Pancreas (tissue), 10 donors: ENCODE results near the gene BNIP2. TPM values are rescaled to one million over a fixed set of nuclear protein-coding genes. Genes with fewer than 3 reads are reported as not detected.

Experiments used
- ATAC-seq, 4 donors: fragments of 200-7000 bp; cut with Tn5 transposase; one replicate each; pipeline versions ENCODE4 v1.8.0 to v1.9.1; 2020; ENCODE audit warnings: mild to moderate bottlenecking in 4 of 4, moderate library complexity in 4 of 4
- DNase-seq, 6 donors: peaks; one replicate each; pipeline ENCODE4 v3.0.0-alpha.2; 2020
- FAIRE-seq: peaks from 2 replicates; lab custom pipeline; 2012; peaks lifted over from hg19 to GRCh38; lab: Jason Lieb, UNC
- H3K27ac ChIP-seq, 4 donors: fragments of 200-600 bp; sonication (generic); 1 replicate in 3 of 4; 2 replicates in 1 of 4; pipeline versions ENCODE4 v1.5.0 to v1.8.0; 2020
- H3K27me3 ChIP-seq, 4 donors: fragments of 200-600 bp; one replicate each; pipeline ENCODE4 v1.8.0; 2021
- H3K36me3 ChIP-seq, 3 donors: fragments of 200-600 bp; sonication (generic) in 1 of 3; one replicate each; pipeline versions ENCODE4 v1.5.0 to v1.8.0; 2020 to 2021
- H3K4me1 ChIP-seq, 3 donors: fragments of 200-600 bp; one replicate each; pipeline ENCODE4 v1.8.0; 2021
- H3K4me3 ChIP-seq, 4 donors: fragments of 200-600 bp; sonication (generic) in 2 of 4; one replicate each; pipeline versions ENCODE4 v1.5.0 to v1.8.0; 2020 to 2021
- H3K9me3 ChIP-seq, 4 donors: fragments of 200-600 bp; one replicate each; pipeline ENCODE4 v1.8.0; 2021
- CTCF ChIP-seq, 4 donors: fragments of 200-600 bp; sonication (generic) in 3 of 4; IDR thresholded peaks; one replicate each; pipeline versions ENCODE4 v1.5.0 to v1.8.0; 2021; ENCODE audit warnings: antibody characterized with exemption in 4 of 4
- WGBS, 2 donors: extraction: QIAGEN DNeasy Blood & Tissue Kit; methylation state at CpG; one replicate each; pipeline ENCODE4 v1.1.7; 2013; 5-methylcytosine and 5-hydroxymethylcytosine counted together
- intact Hi-C, 3 donors: fragments of 100-400 bp; cut with DNase I; formaldehyde crosslinking; loops; one replicate each; pipeline versions ENCODE4 v1.11.1 to v1.14.2; 2022
- polyA plus RNA-seq, 2 donors: library from polyadenylated mRNA; stranded (reverse); fragments of 200-250 nt; gene quantifications; one replicate each; pipeline ENCODE4 v1.2.3, GENCODE V29; 2013
- total RNA-seq, 6 donors: library from RNA; stranded (reverse); fragmentation: NEBNext Ultra II Directional in 4 of 6; extraction: Animal tissue kit (Norgen Biotek cat#: 25700) in 4 of 6; gene quantifications; one replicate each; pipeline versions ENCODE4 v1.2.1 to v1.2.4, GENCODE V29; 2021 to 2023
- donor health status: healthy with polysubstance abuse.
- donor health status: DM: no; HTN: no; CAD: no; lungs with moderate emphysema.
- donor health status: DM: no; HTN: no; CAD: no.
- donor health status: control.
- donor health status: control.
- donor health status: Bipolar disorder and iron deficiency.
- donor health status: DM: yes; HTN: yes; CAD: no.
- donor health status: DM: no; HTN: no; CAD: no.
- donor health status: DM: no; HTN: no; CAD: no.
- donor health status: DM: yes; HTN: yes; CAD: no.

Gene BNIP2
- total and polyA plus RNA-seq, 8 donors: 15.7 to 46.9 (median 23.2) TPM

DNA sequence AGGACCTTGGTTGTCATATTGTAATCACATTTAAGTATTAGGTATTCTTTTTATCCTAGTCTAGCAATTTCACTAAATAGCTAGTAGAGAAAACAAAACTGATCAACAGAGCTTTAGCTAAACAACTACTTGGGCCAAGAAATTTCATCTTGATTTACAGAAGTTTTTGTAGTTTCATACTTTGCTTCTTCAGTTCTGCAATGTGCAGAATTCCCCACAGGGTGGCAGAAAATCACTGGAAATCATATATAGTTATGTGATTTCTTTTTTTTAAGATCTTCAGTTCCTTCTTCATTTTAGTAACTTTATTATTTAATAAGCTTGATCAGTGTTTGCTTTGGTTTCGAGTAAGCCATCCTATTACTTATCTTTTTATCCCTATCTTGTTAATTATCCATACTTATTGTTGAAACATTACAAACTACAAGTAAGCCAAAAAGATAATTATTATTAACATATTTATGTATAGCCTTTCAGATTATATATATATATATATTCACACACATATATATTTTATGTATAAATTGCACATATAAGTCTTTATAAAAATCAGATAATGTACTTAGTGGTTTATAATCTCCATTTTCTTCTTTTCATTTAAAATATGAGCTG, 2.2 kb upstream of the BNIP2 start:
- H3K27me3 ChIP-seq: no peaks in the 10 kb centered on the region
- no peak overlapping the region for H3K27ac ChIP-seq
- no peaks in the 10 kb centered on the region for H3K9me3 ChIP-seq
- ATAC-seq (no peak), FAIRE-seq (peak; percentile 54), DNase-seq (peak in 3 of 6 donors; percentile 13 to 39 (median 28))
- TF ChIP-seq CTCF (IDR thresholded peaks at IDR 0.05): peak; percentile 9 to 54 (median 36)
- H3K36me3 ChIP-seq: no peaks in the 10 kb centered on the region
- H3K4me1 ChIP-seq: peaks cover 2 to 16% (median 11%) of the 10 kb centered on the region in 3 donors
- 5 to 11% methylated on average over 1 of the region's 1 CpG for WGBS, 2 donors
- no peak overlapping the region for H3K4me3 ChIP-seq
- intact Hi-C loops: loop anchor here in 1 of 3 donors (10.0 kb wide), 1 partner anchor 634 kb away; no protein-coding TSS in a partner anchor

DNA sequence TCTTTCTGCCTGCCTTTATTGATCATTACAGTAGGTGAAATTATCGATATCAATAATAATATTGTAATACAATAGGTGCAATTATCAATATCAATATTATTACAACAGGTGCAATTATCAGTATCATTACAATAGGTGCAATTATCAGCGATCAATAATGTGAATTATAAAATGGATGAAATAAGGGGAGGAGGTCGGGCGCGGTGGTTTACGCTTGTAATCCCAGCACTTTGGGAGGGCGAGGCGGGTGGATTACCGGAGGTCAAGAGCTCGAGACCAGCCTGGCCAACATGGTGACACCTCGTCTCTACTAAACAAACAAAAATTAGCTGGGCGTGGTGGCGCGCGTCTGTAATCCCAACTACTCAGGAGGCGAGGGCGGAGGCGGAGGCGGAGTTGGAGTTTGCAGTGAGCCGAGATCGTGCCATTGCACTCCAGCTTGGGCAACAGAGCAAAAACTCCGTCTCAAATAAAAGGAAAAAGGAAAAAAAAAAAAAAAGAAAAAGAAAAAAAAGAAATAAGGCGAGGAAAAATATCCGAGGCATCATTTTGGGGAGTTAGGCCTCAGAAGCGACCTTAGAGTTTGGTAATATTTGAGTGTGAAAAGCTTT, 611 bp upstream of the BNIP2 start:
- peaks cover 10 to 27% (median 25%) of the 10 kb centered on the region in 3 donors for H3K4me1 ChIP-seq
- H3K27ac ChIP-seq: peak overlapping the region; percentile 95 to 99 (median 98)
- TF ChIP-seq CTCF (IDR thresholded peaks at IDR 0.05): no peak
- intact Hi-C loops: loop anchor here in 1 of 3 donors (10.0 kb wide), 1 partner anchor 635 kb away; no protein-coding TSS in a partner anchor
- ATAC-seq (peak; percentile 74 to 75 (median 75)), DNase-seq (peak; percentile 79 to 89 (median 84)), FAIRE-seq (peak; percentile 54)
- no peaks in the 10 kb centered on the region for H3K36me3 ChIP-seq
- peak overlapping the region; percentile 74 to 98 (median 86) for H3K4me3 ChIP-seq
- H3K27me3 ChIP-seq: no peaks in the 10 kb centered on the region
- H3K9me3 ChIP-seq: no peaks in the 10 kb centered on the region
- 2% methylated on average over 25 of the region's 25 CpGs for whole genome bisulfite sequencing, 2 donors

- TF ChIP-seq CTCF (IDR thresholded peaks at IDR 0.05): no peak
- H3K9me3 ChIP-seq: no peaks in the 10 kb centered on the region
- H3K4me1 ChIP-seq: peaks cover 10 to 29% (median 27%) of the 10 kb centered on the region in 3 donors
- H3K27ac ChIP-seq: peak overlapping the region; percentile 95 to 99 (median 98)
- peak in 1 of 6 donors; percentile 25 for DNase-seq
- peak; percentile 9 to 27 (median 18) for ATAC-seq
- no peak for FAIRE-seq
- WGBS, 2 donors: 0 to 1% methylated on average over 15 of the region's 15 CpGs
- intact Hi-C loops: no loop called here
- H3K27me3 ChIP-seq: no peaks in the 10 kb centered on the region
- H3K36me3 ChIP-seq: peaks cover 0 to 6% (median 0%) of the 10 kb centered on the region in 3 donors
- H3K4me3 ChIP-seq: peak overlapping the region; percentile 74 to 98 (median 86)
Observed at GRCh38 chr15:59688423-59688781, 718 bp downstream of the BNIP2 start.

GRCh38 chr15:59687836-59688235, 1.3 kb downstream of the BNIP2 start:
- Histone ChIP-seq H3K9me3 (no peaks in the 10 kb centered on the region), H3K27ac (peak overlapping the region in 2 of 4 donors; percentile 98 to 99), H3K4me1 (peaks cover 10 to 29% (median 27%) of the 10 kb centered on the region in 3 donors), H3K4me3 (peak overlapping the region in 3 of 4 donors; percentile 83 to 98 (median 89)), H3K27me3 (no peaks in the 10 kb centered on the region), H3K36me3 (peaks cover 0 to 9% (median 0%) of the 10 kb centered on the region in 3 donors)
- intact Hi-C loops: no loop called here
- FAIRE-seq (no peak), DNase-seq (no peak), ATAC-seq (peak in 1 of 4 donors; percentile 6)
- WGBS, 2 donors: 20 to 21% methylated on average over 5 of the region's 5 CpGs
- TF ChIP-seq CTCF (IDR thresholded peaks at IDR 0.05): no peak
